SU-DHL-6 (cell line): ENCODE measurements around the gene RNF113B.

Experiments
- EZH2phosphoT487 ChIP-seq: fragments of 200-600 bp; sonication (generic), shearing (Covaris generic); conservative IDR thresholded peaks from 2 replicates; pipeline ENCODE4 v1.6.1; 2018; ENCODE audit warnings: mild to moderate bottlenecking, antibody characterized with exemption, low read length, moderate library complexity, mixed read lengths
- TF ChIP-seq, protein P1 (sequence below): fragments of 200-600 bp; sonication (generic); IDR thresholded peaks from one replicate; pipeline ENCODE4 v1.5.1; 2017; ENCODE audit warnings: antibody characterized with exemption, mild to moderate bottlenecking, low read length, moderate library complexity; ENCODE audit not compliant: insufficient read depth, poor library complexity, severe bottlenecking

DNA sequence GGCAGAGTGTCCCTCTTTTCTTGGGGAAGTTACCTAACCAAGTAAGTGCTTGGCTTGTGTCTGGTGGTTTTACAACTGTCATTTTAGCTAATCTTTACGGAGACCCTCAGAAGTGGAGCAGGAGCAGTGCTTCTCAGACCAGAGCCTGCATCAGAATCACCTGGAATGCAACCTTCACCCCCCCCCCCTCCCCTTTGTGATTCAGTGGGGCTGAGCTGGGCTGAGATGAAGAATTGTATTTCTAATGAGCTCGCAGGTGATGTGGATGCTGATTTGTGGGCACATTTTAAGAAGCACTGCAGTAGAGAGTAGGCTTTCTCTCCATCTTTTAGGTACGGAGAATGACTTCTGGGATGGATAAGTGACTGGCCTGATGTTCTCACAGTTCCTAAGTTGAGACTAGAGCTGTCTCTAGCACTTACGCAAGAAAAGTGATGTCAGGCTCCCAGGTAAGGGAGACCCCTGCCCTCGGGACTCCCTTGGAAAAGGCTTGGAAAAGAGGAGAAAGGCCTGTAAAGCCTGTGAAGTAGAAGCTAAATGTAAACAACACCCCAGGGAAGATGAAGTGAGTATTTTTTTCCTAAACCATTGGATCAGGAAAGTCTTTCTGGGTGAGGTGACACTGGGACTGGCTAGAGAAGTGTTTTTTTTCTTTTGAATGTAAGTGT, 23.3 kb upstream of the RNF113B start:
- TF ChIP-seq, protein P1, sequence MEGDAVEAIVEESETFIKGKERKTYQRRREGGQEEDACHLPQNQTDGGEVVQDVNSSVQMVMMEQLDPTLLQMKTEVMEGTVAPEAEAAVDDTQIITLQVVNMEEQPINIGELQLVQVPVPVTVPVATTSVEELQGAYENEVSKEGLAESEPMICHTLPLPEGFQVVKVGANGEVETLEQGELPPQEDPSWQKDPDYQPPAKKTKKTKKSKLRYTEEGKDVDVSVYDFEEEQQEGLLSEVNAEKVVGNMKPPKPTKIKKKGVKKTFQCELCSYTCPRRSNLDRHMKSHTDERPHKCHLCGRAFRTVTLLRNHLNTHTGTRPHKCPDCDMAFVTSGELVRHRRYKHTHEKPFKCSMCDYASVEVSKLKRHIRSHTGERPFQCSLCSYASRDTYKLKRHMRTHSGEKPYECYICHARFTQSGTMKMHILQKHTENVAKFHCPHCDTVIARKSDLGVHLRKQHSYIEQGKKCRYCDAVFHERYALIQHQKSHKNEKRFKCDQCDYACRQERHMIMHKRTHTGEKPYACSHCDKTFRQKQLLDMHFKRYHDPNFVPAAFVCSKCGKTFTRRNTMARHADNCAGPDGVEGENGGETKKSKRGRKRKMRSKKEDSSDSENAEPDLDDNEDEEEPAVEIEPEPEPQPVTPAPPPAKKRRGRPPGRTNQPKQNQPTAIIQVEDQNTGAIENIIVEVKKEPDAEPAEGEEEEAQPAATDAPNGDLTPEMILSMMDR: no peak
- TF ChIP-seq EZH2phosphoT487: no peak
